ENCODE data around the gene ANKRD13B. TPM values are rescaled to one million over a fixed set of nuclear protein-coding genes. Genes with fewer than 3 reads are reported as not detected.
A peak's percentile ranks its signal among the peaks of the same experiment; 100 is the strongest.

ANKRD13B gene
- total and polyA plus RNA-seq, 2 of the 13 experiments (the other 11 are each of a cell fraction or from before 2014, with no cell fraction given), result 1.7 to 1.8 TPM

DNA sequence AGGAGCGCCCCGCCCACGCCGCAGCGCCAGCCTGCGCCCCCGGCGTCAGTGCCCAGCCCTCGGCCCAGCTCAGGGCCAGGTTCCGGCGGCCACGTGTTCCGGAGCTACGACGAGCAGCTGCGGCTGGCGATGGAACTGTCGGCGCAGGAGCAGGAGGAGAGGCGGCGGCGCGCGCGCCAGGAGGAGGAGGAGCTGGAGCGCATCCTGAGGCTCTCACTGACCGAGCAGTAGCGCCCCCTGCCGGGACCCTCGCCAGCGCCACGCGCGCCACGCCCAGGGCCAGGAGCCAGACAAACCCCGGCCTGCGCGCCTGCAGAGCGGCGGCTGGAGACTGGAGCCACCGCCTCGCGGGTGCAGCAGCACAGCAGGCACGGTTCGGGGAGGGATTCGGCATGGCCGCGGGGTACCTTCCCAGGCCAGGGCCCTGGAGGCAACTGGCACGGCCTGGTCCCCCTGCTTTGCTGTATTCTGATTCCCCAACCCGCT lies 20.5 kb downstream of the ANKRD13B start (continued):
- TF ChIP-seq HNF4G (IDR thresholded peaks at IDR 0.05; ENCODE audit: borderline replicate concordance, low read depth, low read length) (no peak), HNF4G (CRISPR knock-in tag; IDR thresholded peaks at IDR 0.05; ENCODE audit: borderline replicate concordance, low read depth) (no peak), SAFB2 (CRISPR knock-in tag; IDR thresholded peaks at IDR 0.05; ENCODE audit: borderline replicate concordance, low read depth) (peak; percentile 94; the same call in 1 of the 2 replicates), ZFAT (CRISPR knock-in tag; conservative IDR thresholded peaks at IDR 0.05) (no peak), FOXP1 (IDR thresholded peaks at IDR 0.05) (no peak), FOXP1 (CRISPR knock-in tag; IDR thresholded peaks at IDR 0.05) (no peak), ZNF773 (CRISPR knock-in tag; IDR thresholded peaks at IDR 0.05; ENCODE audit: borderline replicate concordance) (peak; percentile 46; the same call in 1 of the 2 replicates), ZNF143 (CRISPR knock-in tag; IDR thresholded peaks at IDR 0.05) (no peak; the same call in 1 of the 2 replicates), RAD21 (CRISPR knock-in tag; IDR thresholded peaks at IDR 0.05) (peak; percentile 80), POLR2AphosphoS5 (IDR thresholded peaks at IDR 0.05; ENCODE audit: low read depth, low read length) (no peak), MTF2 (CRISPR knock-in tag; IDR thresholded peaks at IDR 0.05; ENCODE audit: borderline replicate concordance) (no peak), ZNF614 (CRISPR knock-in tag; IDR thresholded peaks at IDR 0.05; ENCODE audit: borderline replicate concordance) (no peak; the same call in 1 of the 2 replicates), SAP130 (CRISPR knock-in tag; IDR thresholded peaks at IDR 0.05; ENCODE audit: low read depth) (peak; percentile 84), REXO4 (CRISPR knock-in tag; IDR thresholded peaks at IDR 0.05; ENCODE audit: borderline replicate concordance) (peak; percentile 93; the same call in 1 of the 2 replicates), THYN1 (CRISPR knock-in tag; IDR thresholded peaks at IDR 0.05; ENCODE audit: borderline replicate concordance, low read depth) (no peak), SOX6 (IDR thresholded peaks at IDR 0.05) (no peak), SOX6 (CRISPR knock-in tag; IDR thresholded peaks at IDR 0.05) (peak; percentile 55), ZNF839 (CRISPR knock-in tag; IDR thresholded peaks at IDR 0.05; ENCODE audit: borderline replicate concordance) (no peak), NCOA5 (CRISPR knock-in tag; IDR thresholded peaks at IDR 0.05) (no peak), NFYC (CRISPR knock-in tag; IDR thresholded peaks at IDR 0.05) (no peak), ZNF235 (CRISPR knock-in tag; IDR thresholded peaks at IDR 0.05; ENCODE audit: borderline replicate concordance) (0 out of 2 replicates have a peak, but pooled peaks have one; percentile 52)
- TF ChIP-seq, protein P1, sequence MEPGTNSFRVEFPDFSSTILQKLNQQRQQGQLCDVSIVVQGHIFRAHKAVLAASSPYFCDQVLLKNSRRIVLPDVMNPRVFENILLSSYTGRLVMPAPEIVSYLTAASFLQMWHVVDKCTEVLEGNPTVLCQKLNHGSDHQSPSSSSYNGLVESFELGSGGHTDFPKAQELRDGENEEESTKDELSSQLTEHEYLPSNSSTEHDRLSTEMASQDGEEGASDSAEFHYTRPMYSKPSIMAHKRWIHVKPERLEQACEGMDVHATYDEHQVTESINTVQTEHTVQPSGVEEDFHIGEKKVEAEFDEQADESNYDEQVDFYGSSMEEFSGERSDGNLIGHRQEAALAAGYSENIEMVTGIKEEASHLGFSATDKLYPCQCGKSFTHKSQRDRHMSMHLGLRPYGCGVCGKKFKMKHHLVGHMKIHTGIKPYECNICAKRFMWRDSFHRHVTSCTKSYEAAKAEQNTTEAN (CRISPR knock-in tag; conservative IDR thresholded peaks at IDR 0.05), result no peak
- TF ChIP-seq, protein P2, sequence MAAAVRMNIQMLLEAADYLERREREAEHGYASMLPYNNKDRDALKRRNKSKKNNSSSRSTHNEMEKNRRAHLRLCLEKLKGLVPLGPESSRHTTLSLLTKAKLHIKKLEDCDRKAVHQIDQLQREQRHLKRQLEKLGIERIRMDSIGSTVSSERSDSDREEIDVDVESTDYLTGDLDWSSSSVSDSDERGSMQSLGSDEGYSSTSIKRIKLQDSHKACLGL (CRISPR knock-in tag; IDR thresholded peaks at IDR 0.05), result no peak; the same call in 1 of the 2 replicates
- TF ChIP-seq, protein P3, sequence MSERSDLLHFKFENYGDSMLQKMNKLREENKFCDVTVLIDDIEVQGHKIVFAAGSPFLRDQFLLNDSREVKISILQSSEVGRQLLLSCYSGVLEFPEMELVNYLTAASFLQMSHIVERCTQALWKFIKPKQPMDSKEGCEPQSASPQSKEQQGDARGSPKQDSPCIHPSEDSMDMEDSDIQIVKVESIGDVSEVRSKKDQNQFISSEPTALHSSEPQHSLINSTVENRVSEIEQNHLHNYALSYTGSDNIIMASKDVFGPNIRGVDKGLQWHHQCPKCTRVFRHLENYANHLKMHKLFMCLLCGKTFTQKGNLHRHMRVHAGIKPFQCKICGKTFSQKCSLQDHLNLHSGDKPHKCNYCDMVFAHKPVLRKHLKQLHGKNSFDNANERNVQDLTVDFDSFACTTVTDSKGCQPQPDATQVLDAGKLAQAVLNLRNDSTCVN (CRISPR knock-in tag; IDR thresholded peaks at IDR 0.05; ENCODE audit: borderline replicate concordance), result peak; percentile 51; the same call in 1 of the 2 replicates
- TF ChIP-seq, protein P4, sequence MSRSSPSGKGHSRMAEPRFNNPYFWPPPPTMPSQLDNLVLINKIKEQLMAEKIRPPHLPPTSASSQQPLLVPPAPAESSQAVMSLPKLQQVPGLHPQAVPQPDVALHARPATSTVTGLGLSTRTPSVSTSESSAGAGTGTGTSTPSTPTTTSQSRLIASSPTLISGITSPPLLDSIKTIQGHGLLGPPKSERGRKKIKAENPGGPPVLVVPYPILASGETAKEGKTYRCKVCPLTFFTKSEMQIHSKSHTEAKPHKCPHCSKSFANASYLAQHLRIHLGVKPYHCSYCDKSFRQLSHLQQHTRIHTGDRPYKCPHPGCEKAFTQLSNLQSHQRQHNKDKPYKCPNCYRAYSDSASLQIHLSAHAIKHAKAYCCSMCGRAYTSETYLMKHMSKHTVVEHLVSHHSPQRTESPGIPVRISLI (CRISPR knock-in tag; IDR thresholded peaks at IDR 0.05; ENCODE audit: borderline replicate concordance), result no peak

All from HepG2 (cell line).